A549 treated with RU486 at 1 μM for 4 hours (cell line): ENCODE measurements around the gene CABP4. TPM values are rescaled to one million over a fixed set of nuclear protein-coding genes. Genes with fewer than 3 reads are reported as not detected.

Experiments used
- total RNA-seq: library from RNA; stranded (reverse); fragments of 200-300 nt; extraction: Qiagen RNA extraction; gene quantifications from 5 replicates; pipeline ENCODE4 v1.2.3, GENCODE V29; 2022; ENCODE audit warnings: low read depth

CABP4 gene
- total RNA-seq = not detected in 5 replicates

GRCh38 chr11:67455054-67455453, at the start of gene CABP4:
Gene CABP4 (plus strand): TSS chr11:67455354. CDS start chr11:67455424, 70 bp downstream.

DNA sequence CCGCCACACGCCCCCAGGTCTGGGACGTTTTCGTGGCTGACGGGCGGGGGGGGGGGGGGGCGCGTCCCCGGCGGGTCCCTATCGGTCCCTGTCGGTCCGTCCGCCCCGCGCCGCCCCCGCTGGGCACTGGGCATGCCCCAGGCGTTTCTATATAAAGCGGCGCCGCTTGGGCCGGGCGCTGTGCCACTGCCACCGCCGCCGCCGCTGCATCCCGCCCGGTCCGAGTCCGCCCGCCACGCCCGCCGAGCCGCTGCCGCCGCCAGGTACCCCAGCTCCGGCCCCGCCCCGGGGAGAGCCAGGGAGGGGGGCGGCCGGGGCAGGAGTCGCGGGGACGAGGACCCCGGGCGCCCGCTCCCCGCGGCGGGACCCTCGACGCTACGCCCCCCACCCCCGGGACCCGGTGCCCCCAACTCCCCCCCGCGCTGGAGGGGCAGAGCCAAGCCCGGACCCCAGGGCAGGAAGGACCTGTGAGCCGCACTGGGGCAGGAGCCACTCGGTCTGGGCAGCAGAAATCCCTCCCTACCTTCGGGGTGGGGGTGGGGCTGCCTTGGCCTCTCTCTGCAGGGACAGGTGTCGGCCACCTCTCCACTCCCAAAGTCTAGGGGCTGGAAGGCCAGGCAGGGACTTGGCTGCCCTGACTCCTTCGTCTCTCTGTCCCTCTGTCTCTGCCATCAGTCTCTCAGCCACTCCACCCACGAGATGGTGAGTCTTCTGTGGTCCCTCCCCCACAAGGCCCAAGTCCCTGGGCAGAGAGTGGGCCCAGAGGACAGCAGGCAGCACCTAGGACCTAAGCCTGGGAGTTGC, 39.5 kb upstream of the CABP4 start, which contains the start of gene CARNS1:
CARNS1 (plus strand) TSS at position 178 of the 804 bp plus-strand sequence; CDS start at position 700, 522 bp downstream.

GRCh38 chr11:67428052-67429001, 26.8 kb upstream of the CABP4 start, which contains the start of gene RPS6KB2:
Gene RPS6KB2 (plus strand): TSS chr11:67428494. CDS start chr11:67428546, 52 bp downstream.

DNA sequence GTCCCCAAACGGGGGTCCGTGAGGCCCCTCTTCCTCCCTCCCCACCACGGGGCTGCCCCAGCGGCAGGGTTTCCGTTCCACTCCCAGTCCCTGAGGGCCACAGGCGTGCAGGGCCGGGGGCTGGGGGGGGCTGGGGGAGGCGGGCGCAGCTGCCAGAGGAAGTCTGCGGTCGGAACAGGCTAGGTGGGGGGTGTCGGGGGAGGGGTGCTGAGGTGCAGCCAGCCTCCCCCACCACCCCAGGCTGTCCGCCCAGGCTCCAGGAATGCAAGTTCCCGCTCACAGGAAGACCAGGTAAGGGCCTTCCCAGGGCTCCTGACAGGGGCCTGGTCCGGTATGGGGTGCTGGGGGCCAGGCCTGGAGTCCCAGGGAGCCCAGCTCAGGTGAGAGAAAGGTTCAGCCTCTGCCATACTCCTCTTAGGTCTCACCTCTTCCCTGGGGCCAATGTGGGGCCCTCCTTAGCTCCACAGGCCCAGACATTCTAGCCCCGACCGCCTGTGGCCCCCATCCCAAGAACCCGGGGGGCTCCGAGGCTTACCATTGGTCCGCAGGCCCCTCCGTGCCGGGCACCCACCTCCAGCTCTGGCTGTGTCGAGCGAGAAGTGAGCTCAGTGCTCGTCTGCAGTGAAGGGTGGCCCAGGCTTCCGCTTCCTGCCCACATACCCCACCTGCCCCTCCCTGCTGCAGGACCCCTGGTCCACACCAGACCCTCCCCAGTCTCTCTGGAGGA, 17.9 kb upstream of the CABP4 start, which contains the start of gene PTPRCAP:
PTPRCAP (minus strand) TSS at position 601 of the 727 bp plus-strand sequence; CDS start at position 538, 63 bp downstream.

DNA sequence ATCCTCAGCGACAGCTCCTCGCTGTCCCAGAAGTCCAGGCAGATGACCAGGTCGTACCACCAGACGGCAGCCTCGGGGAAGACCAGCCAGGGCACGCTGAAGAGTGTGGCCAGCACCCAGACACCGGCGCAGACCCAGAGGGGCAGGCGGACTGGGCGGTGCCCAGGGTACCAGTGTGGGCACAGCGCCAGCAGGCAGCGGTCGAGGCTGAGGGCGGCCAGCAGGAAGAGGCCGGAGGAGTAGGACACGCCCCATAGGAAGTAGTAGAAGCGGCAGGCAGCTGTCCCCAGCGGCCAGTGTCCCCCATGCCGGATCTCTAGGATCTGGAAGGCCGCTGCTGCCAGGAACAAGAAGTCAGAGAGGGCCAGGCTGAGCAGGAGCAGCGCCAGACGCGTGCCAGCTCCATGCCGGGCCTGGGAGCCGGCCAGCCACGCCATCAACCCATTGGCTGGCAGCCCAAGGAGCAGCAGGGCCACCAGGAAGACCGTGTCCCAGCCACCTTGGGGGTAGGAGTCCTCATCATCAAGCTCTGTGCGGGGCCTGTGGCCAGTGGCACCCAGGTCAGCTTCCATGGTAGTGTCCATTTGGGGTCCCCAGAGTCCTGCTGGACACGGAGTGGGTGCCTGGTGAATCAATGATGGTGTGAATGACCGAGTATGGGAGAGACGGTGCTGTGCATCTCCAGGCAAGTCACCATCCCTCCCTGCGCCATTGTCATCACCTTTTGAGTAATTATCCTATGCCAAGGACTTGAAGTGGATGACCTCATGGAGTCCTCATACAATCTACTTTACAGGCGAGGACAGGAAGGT, 2.8 kb upstream of the CABP4 start, which contains the start of gene GPR152:
GPR152 (minus strand) TSS at position 589 of the 812 bp plus-strand sequence; CDS start at position 584, 5 bp downstream.

DNA sequence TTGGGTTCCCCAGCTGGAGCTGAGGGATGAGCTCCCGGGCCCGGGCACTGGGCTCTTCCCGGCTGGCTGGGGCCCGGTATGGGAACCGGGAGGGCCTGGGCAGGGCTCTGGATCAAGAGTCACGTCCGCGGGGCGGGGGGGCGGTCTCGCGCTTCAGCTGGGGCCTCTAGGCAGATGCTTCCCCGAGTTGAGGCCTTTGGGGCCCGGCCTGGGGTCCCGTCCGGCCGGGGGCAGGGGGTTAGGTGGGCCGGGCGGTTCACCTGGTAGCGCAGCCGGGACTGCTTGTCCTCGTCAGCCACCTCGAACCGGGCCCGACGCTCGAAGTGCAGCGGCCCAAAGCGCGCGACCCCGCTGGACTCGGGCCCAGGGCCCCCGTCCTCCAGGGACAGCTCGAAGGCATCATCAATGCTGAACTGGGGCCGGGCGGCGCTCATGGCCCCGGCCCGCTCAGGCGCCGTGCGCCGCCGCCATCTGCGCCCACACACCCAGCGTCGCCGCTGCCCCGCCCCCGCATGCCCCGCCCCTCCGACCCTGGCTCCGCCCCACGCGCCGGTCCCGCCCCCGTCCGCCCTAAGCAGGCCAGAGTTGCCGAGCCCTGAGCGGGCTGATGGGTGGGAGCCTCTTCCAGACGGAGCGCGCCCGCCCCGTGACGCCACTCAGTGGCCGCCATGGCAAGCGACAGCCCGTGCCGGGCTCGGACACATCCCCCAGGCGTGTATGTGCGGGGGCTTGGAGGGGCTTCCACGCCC, 13.8 kb downstream of the CABP4 start, which contains the start of gene TMEM134:
TMEM134 (minus strand) TSS at position 493 of the 749 bp plus-strand sequence; CDS start at position 434, 59 bp downstream.

GRCh38 chr11:67482827-67483798, 28.0 kb downstream of the CABP4 start, which contains the start of gene AIP:
Gene AIP (plus strand): TSS chr11:67483026. CDS start chr11:67483159, 133 bp downstream.

GRCh38 chr11:67504950-67505581, 49.9 kb downstream of the CABP4 start, which contains the start of gene PITPNM1:
Gene PITPNM1 (minus strand): TSS chr11:67505363. CDS start chr11:67504180, 1,183 bp downstream.

GRCh38 chr11:67507864-67508485, 52.8 kb downstream of the CABP4 start, which contains the start of gene CDK2AP2:
Gene CDK2AP2 (minus strand): TSS chr11:67508162. CDS start chr11:67508082, 80 bp downstream.

Other genes with a start within 250 kb of the CABP4 start
- 26.2 to 41.9 TPM (median 37.9 TPM) in 5 replicates for gene GRK2, start 188.9 kb upstream of the CABP4 start, total RNA-seq
- gene ANKRD13D, start 166.1 kb upstream of the CABP4 start, total RNA-seq = 18.9 to 30.0 TPM (median 26.2 TPM) in 5 replicates
- 14.9 to 26.6 TPM (median 24.6 TPM) in 5 replicates for gene SSH3, start 151.8 kb upstream of the CABP4 start, total RNA-seq
- 196 to 260 TPM (median 237 TPM) in 5 replicates for gene POLD4, start 101.8 kb upstream of the CABP4 start, total RNA-seq
- gene CLCF1, start 81.8 kb upstream of the CABP4 start, total RNA-seq = 40.0 to 52.6 TPM (median 45.1 TPM) in 5 replicates
- 21.5 to 36.9 TPM (median 32.9 TPM) in 5 replicates for gene RAD9A, start 63.4 kb upstream of the CABP4 start, total RNA-seq
- gene PPP1CA, start 53.5 kb upstream of the CABP4 start, total RNA-seq = 270 to 307 TPM (median 296 TPM) in 5 replicates
- 0.13 to 0.17 TPM (median 0.14 TPM) in 4 of 5 replicates, not detected in the other for gene TBC1D10C, start 51.3 kb upstream of the CABP4 start, total RNA-seq
- 0.08 to 0.20 TPM (median 0.13 TPM) in 5 replicates for gene CARNS1, start 39.7 kb upstream of the CABP4 start, total RNA-seq
- gene RPS6KB2, start 26.9 kb upstream of the CABP4 start, total RNA-seq = 39.7 to 51.6 TPM (median 50.4 TPM) in 5 replicates
- 0.22 to 0.33 TPM (median 0.30 TPM) in 5 replicates for gene PTPRCAP, start 17.7 kb upstream of the CABP4 start, total RNA-seq
- 45.4 to 58.5 TPM (median 55.9 TPM) in 5 replicates for gene CORO1B, start 11.9 kb upstream of the CABP4 start, total RNA-seq
- 0.08 TPM in 1 of 5 replicates, not detected in the others for gene GPR152, start 2.6 kb upstream of the CABP4 start, total RNA-seq
- gene TMEM134, start 13.9 kb downstream of the CABP4 start, total RNA-seq = 40.8 to 73.9 TPM (median 62.8 TPM) in 5 replicates
- 42.9 to 51.5 TPM (median 47.9 TPM) in 5 replicates for gene AIP, start 27.7 kb downstream of the CABP4 start, total RNA-seq
- gene PITPNM1, start 50.0 kb downstream of the CABP4 start, total RNA-seq = 30.3 to 60.6 TPM (median 48.4 TPM) in 5 replicates
- 60.3 to 99.6 TPM (median 91.5 TPM) in 5 replicates for gene CDK2AP2, start 52.8 kb downstream of the CABP4 start, total RNA-seq
- not detected in 5 replicates for gene CABP2, start 68.1 kb downstream of the CABP4 start, total RNA-seq
- 1,410 to 1,790 TPM (median 1,699 TPM) in 5 replicates for gene GSTP1, start 128.5 kb downstream of the CABP4 start, total RNA-seq
- gene NDUFV1, start 151.6 kb downstream of the CABP4 start, total RNA-seq = 131 to 152 TPM (median 143 TPM) in 5 replicates
- gene NUDT8, start 174.6 kb downstream of the CABP4 start, total RNA-seq = 7.1 to 14.7 TPM (median 12.2 TPM) in 5 replicates
- not detected in 5 replicates for gene TBX10, start 184.4 kb downstream of the CABP4 start, total RNA-seq
- 0.62 to 2.0 TPM (median 1.2 TPM) in 5 replicates for gene ACY3, start 195.4 kb downstream of the CABP4 start, total RNA-seq
- gene ALDH3B2, start 219.3 kb downstream of the CABP4 start, total RNA-seq = not detected in 5 replicates